Measurements from ENCODE around the gene DHX36.

Gene DHX36

GRCh38 chr3:154224866-154225265 lies 99.4 kb downstream of the DHX36 start:
- TF ChIP-seq CTCF (IDR thresholded peaks at IDR 0.05; ENCODE audit: insufficient read depth, low read length, poor library complexity, severe bottlenecking), result no peak
- TF ChIP-seq EZH2phosphoT487 (conservative IDR thresholded peaks at IDR 0.05; ENCODE audit: low read length), result no peak
- Histone ChIP-seq H3K79me2 (ENCODE audit: insufficient read depth, low read length) (no peaks in the 10 kb centered on the region), H3K9me2 (replicated peaks; ENCODE audit: insufficient read depth, low read length) (no peaks in the 10 kb centered on the region), H3K27ac (ENCODE audit: low read depth, low read length) (no peak overlapping the region), H3K9ac (ENCODE audit: low read length) (no peak overlapping the region), H3K36me3 (ENCODE audit: low read length) (no peaks in the 10 kb centered on the region), H3F3A (ENCODE audit: insufficient read depth) (no peaks in the 10 kb centered on the region), H3K9me3 (ENCODE audit: insufficient read depth, low read length) (no peaks in the 10 kb centered on the region), H3K4me3 (ENCODE audit: insufficient read depth, low read length, poor library complexity, severe bottlenecking) (no peak overlapping the region), H4K20me1 (ENCODE audit: low read depth, low read length) (no peaks in the 10 kb centered on the region), H3K4me2 (ENCODE audit: low read depth, low read length, poor library complexity, severe bottlenecking) (no peak overlapping the region), H2AFZ (ENCODE audit: low read depth, low read length, severe bottlenecking) (no peak overlapping the region), H3K27me3 (ENCODE audit: low read length) (no peaks in the 10 kb centered on the region)

- H3K4me2 ChIP-seq (ENCODE audit: low read depth, low read length, poor library complexity, severe bottlenecking), result no peak overlapping the region
- no peaks in the 10 kb centered on the region for H3K9me3 ChIP-seq (ENCODE audit: insufficient read depth, low read length)
- no peaks in the 10 kb centered on the region for H3K27me3 ChIP-seq (ENCODE audit: low read length)
- H3F3A ChIP-seq (ENCODE audit: insufficient read depth), result no peaks in the 10 kb centered on the region
- no peaks in the 10 kb centered on the region for H3K9me2 ChIP-seq (replicated peaks; ENCODE audit: insufficient read depth, low read length)
- no peak overlapping the region for H3K9ac ChIP-seq (ENCODE audit: low read length)
- H2AFZ ChIP-seq (ENCODE audit: low read depth, low read length, severe bottlenecking), result no peak overlapping the region
- H4K20me1 ChIP-seq (ENCODE audit: low read depth, low read length), result no peaks in the 10 kb centered on the region
- no peak for TF ChIP-seq EZH2phosphoT487 (conservative IDR thresholded peaks at IDR 0.05; ENCODE audit: low read length)
- TF ChIP-seq CTCF (IDR thresholded peaks at IDR 0.05; ENCODE audit: insufficient read depth, low read length, poor library complexity, severe bottlenecking), result no peak
- no peaks in the 10 kb centered on the region for H3K79me2 ChIP-seq (ENCODE audit: insufficient read depth, low read length)
- no peak overlapping the region for H3K27ac ChIP-seq (ENCODE audit: low read depth, low read length)
- H3K36me3 ChIP-seq (ENCODE audit: low read length), result no peaks in the 10 kb centered on the region
- no peak overlapping the region for H3K4me3 ChIP-seq (ENCODE audit: insufficient read depth, low read length, poor library complexity, severe bottlenecking)
Observed at GRCh38 chr3:154224366-154224765, 99.9 kb downstream of the DHX36 start.

GRCh38 chr3:154223519-154223918 lies 100.8 kb downstream of the DHX36 start:
- H3K36me3 ChIP-seq (ENCODE audit: low read length), result no peaks in the 10 kb centered on the region
- no peaks in the 10 kb centered on the region for H3K9me3 ChIP-seq (ENCODE audit: insufficient read depth, low read length)
- no peaks in the 10 kb centered on the region for H3K79me2 ChIP-seq (ENCODE audit: insufficient read depth, low read length)
- H3K27me3 ChIP-seq (ENCODE audit: low read length), result no peaks in the 10 kb centered on the region
- no peaks in the 10 kb centered on the region for H4K20me1 ChIP-seq (ENCODE audit: low read depth, low read length)
- no peak overlapping the region for H2AFZ ChIP-seq (ENCODE audit: low read depth, low read length, severe bottlenecking)
- H3K9ac ChIP-seq (ENCODE audit: low read length), result no peak overlapping the region
- H3F3A ChIP-seq (ENCODE audit: insufficient read depth), result no peaks in the 10 kb centered on the region
- no peak overlapping the region for H3K4me2 ChIP-seq (ENCODE audit: low read depth, low read length, poor library complexity, severe bottlenecking)
- TF ChIP-seq CTCF (IDR thresholded peaks at IDR 0.05; ENCODE audit: insufficient read depth, low read length, poor library complexity, severe bottlenecking) (no peak), EZH2phosphoT487 (conservative IDR thresholded peaks at IDR 0.05; ENCODE audit: low read length) (no peak)
- no peak overlapping the region for H3K27ac ChIP-seq (ENCODE audit: low read depth, low read length)
- H3K9me2 ChIP-seq (replicated peaks; ENCODE audit: insufficient read depth, low read length), result no peaks in the 10 kb centered on the region
- H3K4me3 ChIP-seq (ENCODE audit: insufficient read depth, low read length, poor library complexity, severe bottlenecking), result no peak overlapping the region
